ENCODE data around the gene IL1RAPL1. TPM values are rescaled to one million over a fixed set of nuclear protein-coding genes. Genes with fewer than 3 reads are reported as not detected.

IL1RAPL1 gene
- total and polyA plus RNA-seq, 2 experiments from 2014 or later, result 0.18 to 0.49 TPM

DNA sequence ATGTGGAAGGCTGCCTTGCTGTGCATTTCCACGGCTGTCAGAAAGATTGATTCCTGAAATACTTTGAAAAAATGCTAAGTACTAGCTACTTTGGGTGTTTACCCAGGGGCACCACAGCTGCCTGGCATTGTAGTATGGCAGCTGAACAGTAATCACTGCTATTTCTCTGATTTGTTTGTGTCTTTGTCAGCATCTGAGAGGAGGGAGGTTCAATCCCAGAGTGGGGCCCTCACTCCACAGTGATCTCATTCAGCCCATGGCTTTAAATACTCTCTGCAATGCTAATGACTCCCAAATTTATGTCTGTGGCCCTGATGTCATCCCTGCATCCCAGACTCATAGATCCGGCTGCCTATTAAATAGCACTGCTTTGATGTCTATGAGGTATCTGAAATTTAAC is 1052.9 kb downstream of the IL1RAPL1 start (continued):
- TF ChIP-seq ZNF462 (CRISPR knock-in tag; IDR thresholded peaks at IDR 0.05), result no peak
- TF ChIP-seq POLR2AphosphoS5 (IDR thresholded peaks at IDR 0.05; ENCODE audit: low read depth), result no peak
- no peak for TF ChIP-seq ZNF114 (CRISPR knock-in tag; IDR thresholded peaks at IDR 0.05)
- no peak for TF ChIP-seq EZH2 (IDR thresholded peaks at IDR 0.05; ENCODE audit: low read depth, unreplicated experiment)
- TF ChIP-seq CREB1 (CRISPR knock-in tag; IDR thresholded peaks at IDR 0.05; ENCODE audit: low read depth), result no peak

GRCh38 chrX:29641461-29641860 is 1054.2 kb downstream of the IL1RAPL1 start:
- Histone ChIP-seq H3K4me1 (ENCODE audit: insufficient read depth) (no peaks in the 10 kb centered on the region), H3K36me3 (ENCODE audit: insufficient read depth) (no peaks in the 10 kb centered on the region), H3K27me3 (ENCODE audit: insufficient read depth) (no peaks in the 10 kb centered on the region), H3F3A (replicated peaks; ENCODE audit: low read depth) (no peaks in the 10 kb centered on the region), H4K20me1 (replicated peaks; ENCODE audit: insufficient read depth) (no peaks in the 10 kb centered on the region), H3K4me3 (no peak overlapping the region), H3K27ac (ENCODE audit: low read depth) (no peak overlapping the region), H3K9me2 (ENCODE audit: insufficient read depth) (no peaks in the 10 kb centered on the region), H3K79me2 (replicated peaks; ENCODE audit: insufficient read depth) (no peaks in the 10 kb centered on the region), H3K4me2 (no peak overlapping the region), H2AFZ (no peak overlapping the region)
- peaks cover 1% of the 10 kb centered on the region for H3K27me3 Mint-ChIP-seq (ENCODE audit: insufficient read depth, low read depth, poor library complexity)
- no peak overlapping the region for H3K27ac Mint-ChIP-seq
- ATAC-seq, result no peak
- no peaks in the 10 kb centered on the region for H3K36me3 Mint-ChIP-seq (ENCODE audit: low read depth)
- H3K4me3 Mint-ChIP-seq, result no peak overlapping the region
- no peaks in the 10 kb centered on the region for H3K4me1 Mint-ChIP-seq
- no peak for DNase-seq (ENCODE audit: low spot score)
- no peaks in the 10 kb centered on the region; the same call in 2 of the 3 replicates for H3K9me3 Mint-ChIP-seq
- TF ChIP-seq ZNF114 (CRISPR knock-in tag; IDR thresholded peaks at IDR 0.05) (no peak), CTCF (conservative IDR thresholded peaks at IDR 0.05; ENCODE audit: low read depth in 2 of 2) (no peak), ZNF331 (CRISPR knock-in tag; IDR thresholded peaks at IDR 0.05; ENCODE audit: low read depth) (no peak), EZH2 (IDR thresholded peaks at IDR 0.05; ENCODE audit: low read depth, unreplicated experiment) (no peak), EZH2phosphoT487 (IDR thresholded peaks at IDR 0.05; ENCODE audit: unreplicated experiment) (no peak), JUNB (IDR thresholded peaks at IDR 0.05; ENCODE audit: unreplicated experiment) (no peak), STAT1 (IDR thresholded peaks at IDR 0.05; ENCODE audit: unreplicated experiment) (no peak)

Data from GM23338 (cell line).